GM10266 (cell line): ENCODE results near the gene TREML1.

Experiments
- DNase-seq: peaks from one replicate; pipeline ENCODE4 v3.0.0; 2012; ENCODE audit errors: extremely low spot score
- CTCF ChIP-seq: IDR thresholded peaks from 2 replicates; pipeline ENCODE4 v1.5.1; 2012; ENCODE audit warnings: mild to moderate bottlenecking, low read depth; ENCODE audit not compliant: control insufficient read depth, insufficient read depth; ENCODE audit errors: missing control alignments

The TREML1 gene

DNA sequence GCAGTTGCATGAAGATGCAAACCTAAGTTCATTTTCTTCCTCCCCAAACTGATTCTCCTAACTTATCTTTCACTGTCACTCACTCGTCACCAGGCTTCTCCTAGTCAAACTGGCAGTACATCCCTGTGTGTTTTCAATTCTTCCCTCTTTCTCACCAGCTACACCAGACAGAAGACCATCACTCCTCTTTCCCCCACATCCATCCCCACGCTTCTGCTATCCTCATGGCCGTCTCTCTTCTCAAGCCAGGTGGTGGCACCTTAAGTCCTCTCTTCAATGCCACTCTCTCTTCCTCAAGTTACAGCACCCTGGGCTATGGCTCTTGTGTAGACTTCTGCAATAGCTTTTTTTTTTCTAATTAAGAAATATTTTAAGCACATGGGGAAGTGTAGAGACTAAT lies 23.1 kb upstream of the TREML1 start:
- no peak for TF ChIP-seq CTCF
- DNase-seq = no peak

DNA sequence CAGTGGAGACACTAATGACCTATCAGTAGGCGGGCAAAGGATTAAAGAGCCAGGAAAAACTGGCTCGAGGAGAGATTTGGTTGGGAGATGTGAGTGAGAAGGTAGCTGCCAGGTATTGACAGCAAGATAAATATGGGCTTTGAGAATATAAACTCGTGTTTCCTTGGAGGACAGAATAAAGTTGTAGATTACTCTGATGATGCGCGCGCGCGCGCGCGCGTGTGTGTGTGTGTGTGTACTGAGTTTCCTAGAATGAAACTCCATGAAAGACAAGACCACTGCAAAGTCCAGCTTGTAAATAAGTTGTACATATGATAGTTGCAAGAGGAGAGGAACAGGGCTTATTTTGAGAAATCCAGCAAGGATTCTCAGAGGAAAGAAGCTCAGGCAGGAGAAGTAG lies 22.0 kb upstream of the TREML1 start:
- no peak for DNase-seq
- TF ChIP-seq CTCF = no peak

DNA sequence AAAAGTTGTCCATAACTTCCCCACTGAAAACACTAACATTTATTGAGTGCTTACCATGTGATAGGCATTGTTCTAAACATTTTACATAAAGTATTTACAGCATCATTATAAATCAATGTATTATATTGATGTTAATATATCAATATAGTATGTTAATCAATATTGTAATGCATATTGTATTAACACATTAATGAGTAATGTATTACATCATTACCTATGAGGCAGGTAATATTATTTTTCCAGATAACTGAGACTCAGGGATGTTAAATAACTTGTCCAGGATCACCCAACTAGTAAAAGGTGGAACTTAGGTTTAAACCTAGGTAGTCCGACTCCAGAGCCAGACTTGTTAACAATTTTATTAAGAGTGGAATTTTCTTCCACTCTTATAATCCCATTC lies 20.9 kb upstream of the TREML1 start:
- no peak for DNase-seq
- no peak for TF ChIP-seq CTCF

DNA sequence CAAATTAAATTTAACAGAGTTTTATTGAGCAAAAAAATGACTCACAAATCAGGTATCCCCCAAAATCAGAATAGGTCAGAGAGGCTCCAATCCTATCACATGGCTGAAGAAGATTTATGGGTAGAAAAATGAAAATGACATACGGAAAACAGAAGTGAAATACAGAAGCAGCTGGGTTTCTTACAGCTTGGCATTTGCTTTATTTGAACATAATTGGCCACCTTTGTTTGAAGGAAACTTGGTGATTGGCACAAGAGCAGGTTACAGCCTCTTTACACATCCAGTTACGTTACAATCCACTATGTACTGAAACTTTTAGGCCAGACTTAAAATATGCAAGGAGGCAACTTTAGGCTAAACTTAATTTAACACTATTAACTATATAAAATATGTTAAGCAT lies 20.5 kb upstream of the TREML1 start:
- DNase-seq = no peak
- TF ChIP-seq CTCF = no peak

DNA sequence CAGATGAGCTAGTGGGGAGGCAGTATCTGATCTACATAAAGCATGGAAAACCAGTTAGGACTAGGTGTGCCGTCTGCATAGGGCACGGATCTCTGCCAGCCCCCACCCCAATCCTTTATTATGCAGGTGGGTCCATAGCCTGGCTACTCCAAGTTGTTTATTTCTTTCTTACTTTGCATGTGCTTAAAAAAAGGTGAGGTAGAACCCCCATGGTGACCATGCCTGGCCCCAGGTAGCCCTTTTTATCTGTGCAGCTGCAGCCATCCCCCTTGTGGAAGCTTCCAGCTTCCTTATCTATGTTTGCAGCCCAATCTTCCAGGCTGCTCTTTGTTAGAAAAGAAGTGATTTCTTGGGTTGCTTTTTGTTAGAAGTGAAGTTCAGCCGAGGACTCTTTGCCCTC lies 17.8 kb upstream of the TREML1 start:
- TF ChIP-seq CTCF = no peak
- no peak for DNase-seq

GRCh38 chr6:41170547-41171160 lies 16.5 kb upstream of the TREML1 start:
- no peak for DNase-seq
- TF ChIP-seq CTCF = no peak

DNA sequence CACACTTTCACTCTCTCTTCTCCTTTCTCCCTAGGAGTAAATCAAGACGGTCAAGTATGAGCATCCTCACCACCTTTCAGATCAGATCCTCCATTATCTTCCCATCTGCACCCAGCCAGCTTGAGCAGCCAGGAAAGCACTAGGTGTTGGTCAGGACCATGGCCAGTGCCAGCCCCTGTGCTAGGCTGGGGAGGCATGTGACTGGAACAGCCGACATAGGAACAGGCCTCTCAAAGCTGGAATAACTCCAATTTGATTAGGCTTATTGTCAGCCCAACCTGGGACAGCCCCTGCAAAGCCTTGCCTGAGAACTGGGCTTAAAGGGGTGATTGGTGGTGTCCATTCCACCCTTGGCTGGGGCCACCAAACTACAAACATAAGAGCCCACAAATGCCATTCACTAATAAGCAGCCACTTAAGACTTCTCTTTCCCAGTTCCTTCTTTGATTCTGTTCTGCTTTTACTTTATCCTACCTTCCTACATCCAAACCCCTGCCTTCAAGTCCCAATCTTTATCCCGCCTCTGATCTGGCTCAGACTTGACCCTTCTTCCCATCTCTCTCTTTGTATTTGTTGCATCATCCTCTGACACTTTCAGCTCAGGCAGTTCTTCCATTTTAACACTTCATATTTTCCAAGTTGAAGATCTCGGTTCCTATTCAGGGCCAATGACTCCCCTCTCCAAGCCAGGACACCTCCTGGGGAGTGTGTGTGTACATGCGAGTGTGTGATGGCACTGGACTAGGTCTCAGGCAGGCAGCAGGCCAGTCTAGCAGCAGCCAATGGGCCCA lies 13.2 kb upstream of the TREML1 start:
- no peak for DNase-seq
- TF ChIP-seq CTCF = no peak
